HG03139 (cell line): ENCODE results near the gene HPGD.
"Not testable (repeated sequence)": the region's sequence is repeated elsewhere in the genome, so short reads cannot be mapped to it uniquely, and the experiment has no call there.

Experiments used
- ATAC-seq: cut with Tn5 transposase; IDR thresholded peaks from one replicate; pipeline ENCODE4 v1.9.1; 2021; ENCODE audit not compliant: unreplicated experiment

HPGD gene

GRCh38 chr4:174528226-174528625 is 5.9 kb upstream of the HPGD start:
- no peak for ATAC-seq

- ATAC-seq = no peak
Measured at GRCh38 chr4:174526731-174527130, 4.4 kb upstream of the HPGD start.

GRCh38 chr4:174524242-174524641 is 2.0 kb upstream of the HPGD start:
- ATAC-seq = no peak

GRCh38 chr4:174523025-174523693 is 871 bp upstream of the HPGD start:
- no peak for ATAC-seq

- peak; percentile 30 for ATAC-seq
Measured at GRCh38 chr4:174521800-174522182, 497 bp downstream of the HPGD start.

GRCh38 chr4:174520660-174521059 is 1.6 kb downstream of the HPGD start:
- ATAC-seq = no peak

- no peak for ATAC-seq
Measured at GRCh38 chr4:174517502-174518445, 4.5 kb downstream of the HPGD start.

GRCh38 chr4:174516794-174517193 is 5.5 kb downstream of the HPGD start:
- ATAC-seq = no peak

GRCh38 chr4:174516345-174516744 is 5.9 kb downstream of the HPGD start:
- ATAC-seq = no peak

- no peak for ATAC-seq
Measured at GRCh38 chr4:174512745-174513144, 9.5 kb downstream of the HPGD start.

GRCh38 chr4:174505892-174506291 is 16.4 kb downstream of the HPGD start:
- ATAC-seq = no peak

GRCh38 chr4:174505007-174505406 is 17.3 kb downstream of the HPGD start:
- no peak for ATAC-seq

- ATAC-seq = no peak
Measured at GRCh38 chr4:174503079-174503715, 19.1 kb downstream of the HPGD start.

GRCh38 chr4:174496631-174497432 is 25.5 kb downstream of the HPGD start:
- no peak for ATAC-seq

- no peak for ATAC-seq
Measured at GRCh38 chr4:174495626-174496025, 26.7 kb downstream of the HPGD start.

GRCh38 chr4:174494726-174495125 is 27.6 kb downstream of the HPGD start:
- ATAC-seq = no peak

- ATAC-seq = no peak
Measured at GRCh38 chr4:174494146-174494545, 28.1 kb downstream of the HPGD start.

GRCh38 chr4:174490451-174490961 is 31.8 kb downstream of the HPGD start:
- ATAC-seq = no peak

GRCh38 chr4:174488368-174488767 is 33.9 kb downstream of the HPGD start:
- not testable (repeated sequence) for ATAC-seq

- no peak for ATAC-seq
Measured at GRCh38 chr4:174485025-174485424, 37.3 kb downstream of the HPGD start.

- ATAC-seq = no peak
Measured at GRCh38 chr4:174483792-174484191, 38.5 kb downstream of the HPGD start.
